Glutamatergic neuron (in vitro differentiated cells): ENCODE results near the gene TBC1D24. TPM values are rescaled to one million over a fixed set of nuclear protein-coding genes. Genes with fewer than 3 reads are reported as not detected.

Source experiments
- DNase-seq: peaks from one replicate; pipeline ENCODE4 v3.0.0; 2022
- H3K27ac Mint-ChIP-seq: one replicate; pipeline ENCODE4 v1.8.0; 2020; ENCODE audit warnings: mild to moderate bottlenecking, mixed read lengths, inconsistent platforms; ENCODE audit not compliant: unreplicated experiment
- H3K27me3 Mint-ChIP-seq: one replicate; pipeline ENCODE4 v1.8.0; 2020; ENCODE audit warnings: mild to moderate bottlenecking, moderate library complexity, mixed read lengths, inconsistent platforms; ENCODE audit not compliant: unreplicated experiment
- H3K36me3 Mint-ChIP-seq: one replicate; pipeline ENCODE4 v1.8.0; 2020; ENCODE audit warnings: mild to moderate bottlenecking, mixed read lengths, inconsistent platforms; ENCODE audit not compliant: unreplicated experiment
- H3K4me1 Mint-ChIP-seq: one replicate; pipeline ENCODE4 v1.8.0; 2020; ENCODE audit warnings: mild to moderate bottlenecking, low read depth, mixed read lengths, inconsistent platforms; ENCODE audit not compliant: unreplicated experiment
- H3K4me3 Mint-ChIP-seq: one replicate; pipeline ENCODE4 v1.8.0; 2020; ENCODE audit warnings: mild to moderate bottlenecking, mixed read lengths, inconsistent platforms; ENCODE audit not compliant: unreplicated experiment
- H3K9me3 Mint-ChIP-seq: one replicate; pipeline ENCODE4 v1.8.0; 2020; ENCODE audit warnings: mild to moderate bottlenecking, moderate library complexity, mixed read lengths, inconsistent platforms; ENCODE audit not compliant: unreplicated experiment
- total RNA-seq: library from RNA; stranded (reverse); fragmentation: NEBNext Ultra II Directional; extraction: Animal tissue kit (Norgen Biotek cat#: 25700); gene quantifications from one replicate; pipeline ENCODE4 v1.2.1, GENCODE V29; 2021; ENCODE audit not compliant: unreplicated experiment
- TF ChIP-seq, protein P1 (sequence below): fragments of 200-600 bp; sonication (generic); IDR thresholded peaks from one replicate; pipeline ENCODE4 v1.5.0; 2021; ENCODE audit not compliant: partially characterized antibody, unreplicated experiment

The TBC1D24 gene
- total RNA-seq, 1 donor from 2014 or later, result 58.4 TPM

DNA sequence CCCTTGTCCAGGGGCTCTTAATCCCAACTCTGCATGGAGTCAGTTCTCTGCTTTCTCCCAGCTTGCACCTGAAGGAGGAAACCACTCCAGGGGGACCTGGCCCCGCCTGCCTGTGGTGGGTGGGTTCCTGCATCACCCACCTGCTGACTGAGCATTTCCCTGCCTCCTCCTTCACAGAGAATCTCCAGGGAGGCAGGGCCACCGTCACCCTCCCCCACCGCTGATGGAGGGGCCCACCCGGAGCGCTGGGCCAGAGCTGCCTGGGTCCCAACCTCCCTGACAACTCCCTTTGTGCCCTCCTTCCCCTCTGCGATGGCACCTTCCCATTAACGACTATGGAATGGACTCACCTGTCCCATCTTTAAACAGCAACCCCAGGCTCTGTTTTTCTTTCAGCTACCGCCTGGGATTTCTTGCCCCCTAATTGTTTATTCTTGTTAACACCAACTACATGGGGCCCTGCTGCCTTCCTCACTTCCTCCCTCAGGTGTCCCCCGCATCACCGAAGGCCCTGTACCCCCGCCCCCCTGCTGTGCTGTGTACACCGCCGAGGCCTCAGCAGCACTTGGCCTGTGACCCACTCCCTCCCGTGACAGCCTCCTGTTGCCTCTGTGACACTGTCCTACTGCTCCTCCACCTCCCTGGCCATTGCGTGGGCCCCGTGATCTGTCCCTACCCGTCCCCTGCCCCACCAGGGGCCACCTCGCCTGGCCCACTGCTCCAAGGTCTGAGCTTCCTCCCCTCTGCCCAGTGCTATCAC lies 15.9 kb upstream of the TBC1D24 start:
- H3K9me3 Mint-ChIP-seq, result peaks cover 6% of the 10 kb centered on the region
- peaks cover 14% of the 10 kb centered on the region for H3K27me3 Mint-ChIP-seq
- TF ChIP-seq, protein P1, sequence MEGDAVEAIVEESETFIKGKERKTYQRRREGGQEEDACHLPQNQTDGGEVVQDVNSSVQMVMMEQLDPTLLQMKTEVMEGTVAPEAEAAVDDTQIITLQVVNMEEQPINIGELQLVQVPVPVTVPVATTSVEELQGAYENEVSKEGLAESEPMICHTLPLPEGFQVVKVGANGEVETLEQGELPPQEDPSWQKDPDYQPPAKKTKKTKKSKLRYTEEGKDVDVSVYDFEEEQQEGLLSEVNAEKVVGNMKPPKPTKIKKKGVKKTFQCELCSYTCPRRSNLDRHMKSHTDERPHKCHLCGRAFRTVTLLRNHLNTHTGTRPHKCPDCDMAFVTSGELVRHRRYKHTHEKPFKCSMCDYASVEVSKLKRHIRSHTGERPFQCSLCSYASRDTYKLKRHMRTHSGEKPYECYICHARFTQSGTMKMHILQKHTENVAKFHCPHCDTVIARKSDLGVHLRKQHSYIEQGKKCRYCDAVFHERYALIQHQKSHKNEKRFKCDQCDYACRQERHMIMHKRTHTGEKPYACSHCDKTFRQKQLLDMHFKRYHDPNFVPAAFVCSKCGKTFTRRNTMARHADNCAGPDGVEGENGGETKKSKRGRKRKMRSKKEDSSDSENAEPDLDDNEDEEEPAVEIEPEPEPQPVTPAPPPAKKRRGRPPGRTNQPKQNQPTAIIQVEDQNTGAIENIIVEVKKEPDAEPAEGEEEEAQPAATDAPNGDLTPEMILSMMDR, result no peak
- no peaks in the 10 kb centered on the region for H3K36me3 Mint-ChIP-seq
- no peak for DNase-seq
- peaks cover 6% of the 10 kb centered on the region for H3K4me1 Mint-ChIP-seq
- peak overlapping the region; percentile 90 for H3K27ac Mint-ChIP-seq
- peak overlapping the region; percentile 99 for H3K4me3 Mint-ChIP-seq

DNA sequence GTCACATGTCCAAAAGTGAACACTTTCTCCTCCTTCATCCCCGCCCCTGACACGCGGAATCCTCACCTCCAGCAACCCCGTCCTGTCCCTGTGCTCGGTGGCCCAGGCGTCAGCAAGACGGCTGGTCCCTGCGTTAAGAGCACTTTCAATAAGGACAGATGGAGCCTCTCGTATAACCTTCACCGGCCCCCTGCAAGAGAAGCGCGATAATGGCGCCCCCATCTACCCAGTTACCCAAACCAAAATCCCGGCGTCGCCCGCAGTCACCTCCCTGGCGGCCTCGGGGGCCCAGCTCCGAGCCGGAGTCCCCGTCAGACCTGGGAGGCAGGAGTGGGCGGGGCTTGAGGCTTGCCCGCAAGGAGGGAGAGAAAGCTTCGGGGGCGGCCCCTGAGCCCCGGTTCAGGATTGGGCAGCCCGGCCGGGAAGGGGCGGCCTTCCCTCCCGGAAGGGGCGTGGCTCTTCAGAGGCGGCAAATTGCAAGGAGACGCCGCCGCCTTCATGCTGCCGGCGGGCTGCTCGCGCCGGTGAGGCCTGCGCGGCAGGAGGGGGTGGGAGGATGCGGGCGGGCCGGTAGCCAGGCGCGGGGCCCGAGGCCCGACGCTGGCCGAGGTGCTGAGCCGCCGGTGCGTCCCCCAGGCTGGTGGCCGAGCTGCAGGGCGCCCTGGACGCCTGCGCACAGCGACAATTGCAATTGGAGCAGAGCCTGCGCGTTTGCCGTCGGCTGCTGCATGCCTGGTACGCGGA lies 15.1 kb upstream of the TBC1D24 start, which contains the start of gene TEDC2:
Gene TEDC2, plus strand, starts transcription at position 463 of the 744 bp plus-strand sequence. Its CDS starts 36 bp downstream, at position 499.
- H3K27me3 Mint-ChIP-seq, result peaks cover 14% of the 10 kb centered on the region
- peak; percentile 99 for DNase-seq
- H3K4me1 Mint-ChIP-seq, result peaks cover 6% of the 10 kb centered on the region
- peak within 1 kb of the TSS; percentile 90 for H3K27ac Mint-ChIP-seq
- H3K9me3 Mint-ChIP-seq, result peaks cover 6% of the 10 kb centered on the region
- peak within 1 kb of the TSS; percentile 99 for H3K4me3 Mint-ChIP-seq
- H3K36me3 Mint-ChIP-seq, result no peaks in the 10 kb centered on the region
- TF ChIP-seq, protein P1, result peak; percentile 9

DNA sequence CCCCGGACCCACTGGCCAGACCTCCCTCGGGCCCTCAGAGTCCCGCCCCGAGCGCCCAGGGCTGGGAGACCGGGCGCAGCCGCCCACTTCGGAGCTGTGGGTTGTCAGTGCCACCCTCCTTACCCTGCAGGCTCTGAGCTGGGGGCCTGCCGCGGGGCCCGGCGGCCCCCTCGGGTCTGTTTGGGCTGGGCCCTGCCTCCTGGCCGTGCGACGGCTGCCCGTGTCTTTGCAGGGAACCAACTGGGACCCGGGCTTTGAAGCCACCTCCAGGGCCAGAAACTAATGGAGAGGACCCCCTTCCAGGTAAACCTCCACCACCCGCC lies 14.6 kb upstream of the TBC1D24 start:
- H3K4me1 Mint-ChIP-seq, result peaks cover 6% of the 10 kb centered on the region

DNA sequence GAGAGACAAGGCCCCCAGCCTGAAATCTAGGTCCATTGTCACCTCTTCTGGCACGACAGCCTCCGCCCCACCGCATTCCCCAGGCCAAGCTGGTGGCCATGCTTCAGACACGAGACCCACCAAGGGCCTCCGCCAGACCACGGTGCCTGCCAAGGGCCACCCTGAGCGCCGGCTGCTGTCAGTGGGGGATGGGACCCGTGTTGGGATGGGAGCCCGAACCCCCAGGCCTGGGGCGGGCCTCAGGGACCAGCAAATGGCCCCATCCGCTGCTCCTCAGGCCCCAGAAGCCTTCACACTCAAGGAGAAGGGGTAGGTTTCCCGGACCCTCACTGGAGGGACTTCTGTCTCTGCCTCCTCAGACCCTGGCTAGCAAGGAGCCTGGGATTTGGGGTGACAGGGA lies 14.0 kb upstream of the TBC1D24 start:
- peaks cover 12% of the 10 kb centered on the region for H3K27me3 Mint-ChIP-seq
- H3K27ac Mint-ChIP-seq, result no peak overlapping the region
- peaks cover 6% of the 10 kb centered on the region for H3K9me3 Mint-ChIP-seq
- TF ChIP-seq, protein P1, result no peak
- no peak overlapping the region for H3K4me3 Mint-ChIP-seq
- peaks cover 6% of the 10 kb centered on the region for H3K4me1 Mint-ChIP-seq
- no peak for DNase-seq
- H3K36me3 Mint-ChIP-seq, result no peaks in the 10 kb centered on the region

More for the DNA sequence above, 14.6 kb upstream of the TBC1D24 start:
- TF ChIP-seq, protein P1, result peak; percentile 0
- Mint-ChIP-seq H3K4me3 (peak overlapping the region; percentile 79), H3K27ac (no peak overlapping the region), H3K27me3 (peaks cover 12% of the 10 kb centered on the region), H3K36me3 (no peaks in the 10 kb centered on the region), H3K9me3 (peaks cover 6% of the 10 kb centered on the region)
- DNase-seq, result no peak
